ENCODE data around the gene ANGPT4. TPM values are rescaled to one million over a fixed set of nuclear protein-coding genes. Genes with fewer than 3 reads are reported as not detected.

ANGPT4 gene
- total RNA-seq, 4 donors from 2014 or later: 0.14 TPM; not detected in 3

GRCh38 chr20:873875-874607 is 42.1 kb downstream of the ANGPT4 start:
- H3K4me3 ChIP-seq: no peak overlapping the region
- no peaks in the 10 kb centered on the region for H3K4me1 ChIP-seq
- no peak overlapping the region for H3K27ac ChIP-seq
- no peak for TF ChIP-seq POLR2AphosphoS5 (IDR thresholded peaks at IDR 0.05)
- no peak for TF ChIP-seq CTCF (IDR thresholded peaks at IDR 0.05)
- TF ChIP-seq EP300 (IDR thresholded peaks at IDR 0.05; ENCODE audit: low read depth): no peak
- TF ChIP-seq POLR2A (IDR thresholded peaks at IDR 0.05): no peak
- 66% methylated on average over 10 of the region's 10 CpGs; no CpG with 5 or more reads in 1 of the 2 donors for WGBS, 2 donors (ENCODE audit: low coverage in 1 of 2)
- intact Hi-C loops (cut with DNase I; ENCODE audit: low total_unique reads) (no loop called here), in situ Hi-C loops (cut with MboI; ENCODE audit: low pct_ligation_motif_present in 1 of 4, low pct_unique_long_range_greater_than_20kb in 1 of 4, low sequenced_read_pairs in 3 of 4) (no loop called here)
- DNase-seq: no peak
- no peaks in the 10 kb centered on the region for H3K36me3 ChIP-seq
- H3K27me3 ChIP-seq: peaks cover 3% of the 10 kb centered on the region
- no peaks in the 10 kb centered on the region for H3K9me3 ChIP-seq

GRCh38 chr20:872855-873520 is 43.1 kb downstream of the ANGPT4 start:
- DNase-seq: no peak
- intact Hi-C loops (cut with DNase I; ENCODE audit: low total_unique reads): no loop called here
- H3K27ac ChIP-seq: no peak overlapping the region
- no peaks in the 10 kb centered on the region for H3K4me1 ChIP-seq
- in situ Hi-C loops (cut with MboI; ENCODE audit: low pct_ligation_motif_present in 1 of 4, low pct_unique_long_range_greater_than_20kb in 1 of 4, low sequenced_read_pairs in 3 of 4): no loop called here
- peaks cover 3% of the 10 kb centered on the region for H3K27me3 ChIP-seq
- TF ChIP-seq POLR2A (IDR thresholded peaks at IDR 0.05): no peak
- TF ChIP-seq EP300 (IDR thresholded peaks at IDR 0.05; ENCODE audit: low read depth): no peak
- TF ChIP-seq CTCF (IDR thresholded peaks at IDR 0.05): no peak
- TF ChIP-seq POLR2AphosphoS5 (IDR thresholded peaks at IDR 0.05): no peak
- H3K4me3 ChIP-seq: no peak overlapping the region
- H3K9me3 ChIP-seq: no peaks in the 10 kb centered on the region
- WGBS, 2 donors (ENCODE audit: low coverage in 1 of 2): 67% methylated on average over 20 of the region's 20 CpGs; no CpG with 5 or more reads in 1 of the 2 donors
- H3K36me3 ChIP-seq: no peaks in the 10 kb centered on the region

GRCh38 chr20:871948-872347 is 44.2 kb downstream of the ANGPT4 start:
- 63% methylated on average over 2 of the region's 2 CpGs; no CpG with 5 or more reads in 1 of the 2 donors for WGBS, 2 donors (ENCODE audit: low coverage in 1 of 2)
- intact Hi-C loops (cut with DNase I; ENCODE audit: low total_unique reads) (no loop called here), in situ Hi-C loops (cut with MboI; ENCODE audit: low pct_ligation_motif_present in 1 of 4, low pct_unique_long_range_greater_than_20kb in 1 of 4, low sequenced_read_pairs in 3 of 4) (no loop called here)
- no peaks in the 10 kb centered on the region for H3K9me3 ChIP-seq
- TF ChIP-seq CTCF (IDR thresholded peaks at IDR 0.05) (no peak), EP300 (IDR thresholded peaks at IDR 0.05; ENCODE audit: low read depth) (no peak), POLR2A (IDR thresholded peaks at IDR 0.05) (no peak), POLR2AphosphoS5 (IDR thresholded peaks at IDR 0.05) (no peak)
- no peak overlapping the region for H3K4me3 ChIP-seq
- no peaks in the 10 kb centered on the region for H3K4me1 ChIP-seq
- H3K36me3 ChIP-seq: no peaks in the 10 kb centered on the region
- H3K27ac ChIP-seq: no peak overlapping the region
- DNase-seq: no peak
- peaks cover 3% of the 10 kb centered on the region for H3K27me3 ChIP-seq

- DNase-seq: no peak
- no peak for TF ChIP-seq POLR2AphosphoS5 (IDR thresholded peaks at IDR 0.05)
- TF ChIP-seq CTCF (IDR thresholded peaks at IDR 0.05): no peak
- TF ChIP-seq POLR2A (IDR thresholded peaks at IDR 0.05): no peak
- TF ChIP-seq EP300 (IDR thresholded peaks at IDR 0.05; ENCODE audit: low read depth): no peak
- Histone ChIP-seq H3K36me3 (no peaks in the 10 kb centered on the region), H3K4me3 (no peak overlapping the region), H3K27ac (no peak overlapping the region), H3K4me1 (no peaks in the 10 kb centered on the region), H3K27me3 (peaks cover 3% of the 10 kb centered on the region), H3K9me3 (no peaks in the 10 kb centered on the region)
- intact Hi-C loops (cut with DNase I; ENCODE audit: low total_unique reads) (no loop called here), in situ Hi-C loops (cut with MboI; ENCODE audit: low pct_ligation_motif_present in 1 of 4, low pct_unique_long_range_greater_than_20kb in 1 of 4, low sequenced_read_pairs in 3 of 4) (no loop called here)
Observed at GRCh38 chr20:871436-871835, 44.7 kb downstream of the ANGPT4 start.

Data from transverse colon (tissue), 4 donors.